HG02973 (cell line): Measurements from ENCODE around the gene ZNF124.
"Not testable (repeated sequence)": the region's sequence is repeated elsewhere in the genome, so short reads cannot be mapped to it uniquely, and the experiment has no call there.

Source experiments
- ATAC-seq: cut with Tn5 transposase; IDR thresholded peaks from one replicate; pipeline ENCODE4 v1.9.1; 2021; ENCODE audit warnings: moderate library complexity; ENCODE audit not compliant: unreplicated experiment

The ZNF124 gene

DNA sequence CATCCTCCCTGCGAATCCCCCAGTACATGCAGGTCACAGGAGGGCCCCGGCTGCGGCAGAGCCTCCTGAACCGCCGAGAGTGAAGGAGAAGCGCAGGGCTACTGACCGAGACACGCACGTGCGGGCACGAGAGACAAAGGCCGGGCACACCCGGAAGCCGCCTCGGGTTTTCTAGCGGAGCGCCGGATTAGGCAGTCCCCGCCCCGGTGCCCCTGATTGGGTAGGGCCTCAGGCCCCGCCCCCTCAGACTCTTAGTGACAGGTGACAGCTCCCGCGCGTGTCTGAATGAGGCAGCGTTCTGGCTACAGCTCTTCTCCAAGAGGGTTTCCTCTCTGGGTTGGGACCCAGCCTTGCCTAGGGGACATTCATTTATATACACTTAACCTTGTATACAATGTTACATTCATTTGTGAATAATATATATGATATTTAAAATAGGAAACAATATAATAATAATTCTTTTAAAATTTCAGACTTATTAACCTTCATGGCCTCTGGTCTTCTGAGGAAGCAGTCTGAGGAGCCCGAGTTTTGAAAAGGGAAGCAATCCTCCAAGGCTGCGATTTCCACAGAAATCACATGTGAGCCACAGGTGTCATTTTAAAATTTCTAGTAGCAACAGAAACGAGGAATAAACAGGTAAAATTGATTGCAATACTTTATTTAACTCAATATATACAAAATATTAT, at the start of gene ZNF124:
Gene ZNF124, minus strand, starts transcription at position 146 of the 689 bp plus-strand sequence. Its CDS starts 143 bp downstream, at position 3.
- ATAC-seq: peak; percentile 98

DNA sequence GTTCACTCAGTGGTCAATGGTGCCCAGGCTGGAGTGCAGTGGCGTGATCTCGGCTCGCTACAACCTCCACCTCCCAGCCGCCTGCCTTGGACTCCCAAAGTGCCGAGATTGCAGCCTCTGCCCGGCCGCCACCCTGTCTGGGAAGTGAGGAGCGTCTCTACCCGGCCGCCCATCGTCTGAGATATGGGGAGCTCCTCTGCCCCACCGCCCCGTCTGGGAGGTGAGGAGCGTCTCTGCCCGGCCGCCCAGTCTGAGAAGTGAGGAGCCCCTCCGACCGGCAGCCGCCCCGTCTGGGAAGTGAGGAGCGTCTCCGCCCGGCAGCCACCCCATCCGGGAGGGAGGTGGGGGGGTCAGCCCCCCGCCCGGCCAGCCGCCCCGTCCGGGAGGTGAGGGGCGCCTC, 48.5 kb upstream of the ZNF124 start:
- not testable (repeated sequence) for ATAC-seq

DNA sequence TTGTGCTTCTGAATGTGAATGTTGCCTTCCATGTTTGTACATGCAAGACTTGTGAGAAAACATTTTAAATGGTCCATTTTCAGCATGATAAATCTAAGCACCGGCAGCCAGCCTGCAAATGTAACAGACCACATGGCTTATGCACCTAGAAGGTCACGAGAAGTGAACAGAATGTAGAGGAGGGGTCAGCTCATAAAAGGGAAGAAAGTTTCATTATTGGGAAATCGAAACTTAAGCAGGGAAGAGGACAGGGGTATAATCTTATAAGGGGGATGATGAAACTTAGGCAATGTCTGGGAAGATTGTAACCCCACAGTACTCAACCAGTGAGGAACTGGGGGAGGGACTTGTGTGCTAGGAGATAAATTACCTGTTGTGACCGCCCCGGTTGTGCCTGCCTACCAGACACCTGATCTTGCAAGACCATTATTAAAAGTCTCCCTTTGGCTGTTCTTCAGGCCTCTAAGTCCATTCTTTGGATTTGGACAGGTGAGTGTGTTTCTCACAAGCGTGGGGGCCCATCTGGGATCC, 46.4 kb upstream of the ZNF124 start:
- ATAC-seq: no peak

DNA sequence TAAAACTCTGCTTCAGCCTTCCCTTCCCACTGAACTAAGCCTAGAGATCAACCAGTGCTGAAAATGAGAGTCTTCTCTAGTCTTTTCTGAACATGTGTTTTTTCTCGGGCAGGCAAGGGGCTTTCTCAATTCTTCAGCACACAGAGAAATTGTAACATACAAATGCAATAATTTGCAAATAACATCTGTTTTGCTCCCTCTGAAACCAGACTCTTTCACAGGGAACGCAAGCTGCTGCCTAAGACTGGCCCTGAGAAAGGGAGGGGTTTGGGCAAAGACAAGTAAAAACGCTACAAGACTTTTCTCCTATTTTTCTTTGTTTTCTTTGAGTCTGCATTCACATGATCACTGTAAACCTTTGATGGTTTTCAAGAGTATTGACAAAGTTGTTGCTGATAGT, 44.4 kb upstream of the ZNF124 start:
- no peak for ATAC-seq

DNA sequence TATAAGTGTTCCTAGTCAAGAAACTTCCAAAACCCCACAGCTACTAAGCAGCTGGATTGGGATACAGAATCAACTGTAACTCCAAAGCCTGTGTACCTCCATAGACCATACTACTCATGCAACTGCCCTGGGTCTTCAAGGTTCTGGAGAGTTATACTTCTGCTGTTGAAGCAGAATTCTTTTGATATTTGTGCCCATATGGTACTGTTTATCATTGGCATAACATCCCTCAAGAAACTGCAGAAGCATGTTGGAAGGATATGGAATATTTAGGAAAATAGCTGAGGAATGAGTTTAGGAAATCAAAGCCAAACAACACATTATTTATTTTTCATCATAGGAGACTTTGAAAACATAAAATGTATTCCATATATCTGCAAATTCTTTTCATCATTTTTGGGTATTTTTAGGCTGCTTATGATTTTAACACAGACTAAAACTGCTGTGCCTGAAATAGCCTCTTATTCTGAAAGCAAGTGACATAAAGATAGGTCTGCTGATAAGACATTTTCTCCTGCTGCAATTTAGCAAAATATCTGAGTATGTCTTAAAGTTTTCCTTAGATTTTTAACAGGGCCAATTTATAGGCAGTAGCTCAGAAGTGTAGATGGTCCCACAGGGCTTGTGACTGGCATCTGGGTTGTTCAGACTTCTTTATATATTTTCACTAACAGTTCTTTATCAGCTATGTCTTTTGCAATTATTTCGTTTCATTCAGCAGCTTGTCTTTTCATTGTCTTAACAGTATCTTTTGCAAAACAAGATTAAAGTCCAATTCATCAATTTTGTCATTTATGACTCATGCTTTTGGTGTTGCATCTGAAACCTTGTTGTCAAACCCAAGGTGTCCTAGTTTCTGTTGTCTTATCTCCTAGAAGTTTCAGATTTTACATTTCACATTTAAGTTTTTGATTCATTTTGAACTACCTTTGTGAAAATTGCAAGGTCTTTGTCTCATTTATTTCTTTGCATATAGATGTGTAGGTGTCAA, 41.1 kb upstream of the ZNF124 start:
- ATAC-seq: no peak

DNA sequence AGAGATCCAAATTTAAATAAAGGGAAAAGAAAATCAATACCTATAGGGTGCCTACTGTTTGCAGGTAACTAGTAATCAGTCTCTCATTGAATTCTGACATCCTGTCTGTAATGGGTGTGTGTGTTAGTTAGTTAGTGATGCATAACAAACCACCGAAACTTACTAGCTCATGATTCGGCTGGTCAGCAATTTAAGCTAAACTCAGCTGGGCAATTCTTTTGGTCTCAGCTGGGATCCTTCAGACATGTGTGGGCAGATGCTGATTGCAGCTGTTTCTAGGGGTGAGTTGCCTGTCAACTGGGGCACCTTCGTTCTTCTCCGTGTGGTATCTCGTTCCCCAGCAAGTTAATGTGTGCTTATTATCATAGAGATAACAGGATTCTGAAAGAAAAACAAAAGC, 40.2 kb upstream of the ZNF124 start:
- ATAC-seq: peak; percentile 44

DNA sequence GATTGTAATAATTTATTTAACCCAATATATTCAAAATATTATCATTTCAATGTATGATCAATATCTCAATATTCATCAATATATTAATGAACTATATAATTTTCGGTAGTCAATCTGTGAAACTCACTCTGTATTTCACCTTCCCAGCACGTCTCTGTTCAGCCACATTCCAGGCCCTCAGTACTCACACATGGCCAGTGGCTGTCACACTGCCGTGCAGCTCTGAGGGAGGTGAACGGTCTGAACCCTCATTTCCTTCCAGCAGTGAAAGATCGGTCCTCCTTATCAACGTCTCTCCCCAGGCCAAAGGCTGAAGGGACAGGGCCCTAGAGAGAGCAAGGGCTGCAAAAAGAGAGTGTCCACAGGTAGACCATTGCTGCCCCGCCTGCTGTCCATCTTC, 39.5 kb upstream of the ZNF124 start:
- no peak for ATAC-seq

DNA sequence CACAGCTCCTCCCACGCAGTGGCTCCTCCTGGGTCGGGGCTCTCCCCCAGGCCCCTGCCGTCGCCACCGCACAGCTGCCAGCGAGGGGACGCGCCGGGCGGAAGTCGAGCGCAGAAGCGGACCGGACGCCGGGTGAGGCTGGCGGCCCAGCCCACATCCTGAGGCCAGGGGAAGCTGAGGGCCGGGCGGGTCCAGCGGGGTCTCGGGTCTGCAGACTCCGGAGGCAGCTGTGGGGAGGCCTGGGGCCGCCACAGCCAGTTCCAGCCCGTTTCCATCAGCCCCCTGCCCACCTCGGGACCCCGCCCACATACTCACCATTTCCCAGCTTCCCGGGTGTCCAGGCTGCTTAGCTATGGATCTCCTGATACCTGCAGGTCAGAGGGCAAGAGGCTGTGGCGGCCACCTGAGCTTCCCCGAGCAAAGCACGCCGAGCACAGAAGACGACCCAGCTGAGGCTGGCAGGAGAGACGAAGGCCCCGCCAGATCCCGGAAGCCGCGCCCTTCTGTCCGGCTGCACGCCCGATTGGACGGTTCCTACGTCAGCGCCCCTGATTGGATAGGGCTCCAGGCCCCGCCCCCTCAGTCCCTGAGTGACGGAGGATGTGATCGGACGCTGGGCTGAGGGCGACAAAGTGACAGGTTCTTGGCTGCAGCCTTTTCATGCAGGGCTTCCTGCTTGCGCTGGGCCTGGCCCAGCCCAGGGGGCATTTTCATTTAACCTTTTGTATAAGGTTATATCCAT, 38.7 kb upstream of the ZNF124 start:
- peak; percentile 93 for ATAC-seq

DNA sequence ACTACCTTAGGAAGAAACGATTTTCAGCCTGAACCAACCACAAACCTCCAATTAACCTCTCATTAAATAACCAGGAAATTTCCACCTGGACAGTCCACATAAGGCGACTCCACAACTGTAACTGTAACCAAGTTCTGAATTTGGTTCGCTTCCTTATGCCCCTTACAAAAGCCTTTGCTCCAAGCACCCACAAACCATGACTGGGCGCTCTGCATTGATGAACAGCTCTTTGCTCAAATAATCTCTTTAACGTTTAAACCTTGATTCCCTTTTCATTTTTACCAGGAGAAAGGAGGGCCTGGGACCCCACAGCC, 38.2 kb upstream of the ZNF124 start:
- ATAC-seq: peak; percentile 1

DNA sequence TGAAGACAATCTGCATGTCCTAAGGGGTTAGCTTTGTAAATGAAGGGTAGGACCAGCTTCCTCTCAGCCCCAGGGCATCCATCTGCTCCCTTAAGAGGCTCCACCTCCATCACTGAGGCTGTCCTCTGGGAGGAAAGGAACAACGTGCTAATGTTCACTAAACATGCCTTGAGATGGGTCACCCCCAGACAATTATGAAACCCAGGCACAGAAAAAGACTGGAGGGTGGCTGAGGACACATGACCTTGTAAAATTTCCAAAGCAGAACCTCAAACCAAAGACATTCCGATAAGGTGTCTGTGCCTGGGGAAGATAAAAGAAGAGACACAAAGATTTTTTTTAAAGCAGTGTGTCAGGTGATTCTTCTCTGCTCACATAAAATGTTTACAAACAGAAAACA, 37.6 kb upstream of the ZNF124 start:
- ATAC-seq: no peak

DNA sequence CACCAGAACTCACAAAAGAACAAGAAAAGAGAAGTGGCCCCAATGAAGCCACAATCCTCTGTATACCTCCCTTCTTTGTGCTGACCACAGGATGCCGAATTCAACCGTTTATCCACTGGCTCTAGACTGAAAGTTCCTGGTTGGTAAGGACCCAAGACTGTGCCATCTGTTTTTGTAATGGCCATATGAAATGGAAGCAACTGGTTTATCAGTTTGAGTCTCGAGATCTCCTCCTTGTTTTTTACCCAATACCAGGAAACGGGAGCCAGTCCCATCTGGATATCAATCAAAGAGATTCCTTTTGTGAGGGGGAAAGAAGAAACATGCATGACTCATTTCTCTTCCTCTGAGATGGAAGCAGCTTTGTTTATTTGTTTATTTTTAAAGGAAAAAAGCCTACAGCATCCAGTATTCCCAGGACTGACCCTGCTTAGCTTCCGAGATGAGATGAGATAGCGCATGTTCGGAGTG, 32.4 kb upstream of the ZNF124 start:
- ATAC-seq: no peak

DNA sequence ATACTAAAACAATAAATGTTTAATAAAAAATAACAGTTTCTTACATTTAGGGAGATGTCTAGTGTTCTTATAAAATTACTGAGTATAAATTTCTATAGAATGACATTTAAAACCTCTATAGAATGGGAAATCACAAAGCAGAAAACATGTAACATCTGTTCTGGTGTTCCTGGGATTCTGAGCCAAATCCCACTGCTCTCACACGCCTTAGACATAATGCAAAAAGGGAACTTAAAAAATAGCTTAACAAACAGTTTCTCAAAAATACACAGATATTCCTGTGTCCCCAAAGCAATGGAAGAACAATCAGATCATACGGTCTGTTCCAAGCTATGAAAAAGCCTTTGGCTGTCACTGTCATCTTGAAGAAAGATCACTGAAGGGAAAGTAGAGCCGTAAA, 27.0 kb upstream of the ZNF124 start:
- ATAC-seq: no peak

DNA sequence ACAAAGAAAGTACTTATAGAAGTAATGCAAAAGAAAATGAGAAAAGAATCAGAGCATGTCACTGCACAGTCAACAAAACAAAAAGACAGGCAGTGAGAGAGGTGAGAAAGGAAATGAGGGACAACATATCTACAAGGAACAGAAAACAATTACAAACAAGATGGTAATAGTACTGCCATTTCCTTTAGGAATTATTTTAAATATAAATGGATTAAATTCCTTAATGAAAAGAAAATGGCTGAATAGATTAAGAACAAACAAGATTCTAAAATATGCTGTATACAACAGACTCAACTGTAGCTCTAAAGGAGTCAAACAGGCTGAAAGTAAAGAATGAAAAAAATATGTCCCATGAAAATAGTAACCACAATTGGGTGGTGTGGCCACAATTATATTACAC, 22.1 kb upstream of the ZNF124 start:
- ATAC-seq: no peak

DNA sequence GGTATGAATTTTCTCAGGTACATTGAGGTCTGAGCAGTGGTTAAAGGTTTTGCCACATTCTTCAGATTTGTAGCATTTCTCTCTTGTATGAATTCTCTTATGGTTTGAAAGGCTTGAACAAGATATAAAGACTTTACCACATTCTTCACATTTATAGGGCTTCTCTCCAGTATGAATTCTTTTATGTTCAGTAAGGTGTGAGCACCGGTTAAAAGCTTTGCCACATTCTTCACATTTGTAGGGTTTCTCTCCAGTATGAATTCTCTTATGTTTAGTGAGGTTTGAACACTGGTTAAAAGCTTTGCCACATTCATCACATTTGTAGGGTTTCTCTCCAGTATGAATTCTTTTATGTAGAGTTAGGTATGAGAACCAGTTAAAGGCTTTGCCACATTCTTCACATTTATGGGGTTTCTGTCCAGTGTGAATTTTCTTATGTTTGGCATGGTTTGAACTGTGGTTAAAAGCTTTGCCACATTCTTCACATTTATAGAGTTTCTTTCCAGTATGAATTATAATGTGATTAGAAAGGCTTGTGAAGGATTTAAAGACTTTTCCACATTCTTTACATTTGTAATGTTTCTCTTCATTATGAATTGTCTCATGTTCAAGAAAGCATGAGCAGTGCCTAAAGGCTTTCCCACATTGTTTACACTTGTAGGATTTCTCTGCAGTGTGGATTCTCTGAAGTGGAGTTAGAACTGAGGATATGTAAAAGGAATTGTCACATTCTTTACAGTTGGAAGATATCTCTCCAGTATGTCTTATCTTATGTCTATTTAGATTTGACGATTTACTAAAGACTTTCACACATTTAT, 18.4 kb upstream of the ZNF124 start:
- ATAC-seq: no peak

DNA sequence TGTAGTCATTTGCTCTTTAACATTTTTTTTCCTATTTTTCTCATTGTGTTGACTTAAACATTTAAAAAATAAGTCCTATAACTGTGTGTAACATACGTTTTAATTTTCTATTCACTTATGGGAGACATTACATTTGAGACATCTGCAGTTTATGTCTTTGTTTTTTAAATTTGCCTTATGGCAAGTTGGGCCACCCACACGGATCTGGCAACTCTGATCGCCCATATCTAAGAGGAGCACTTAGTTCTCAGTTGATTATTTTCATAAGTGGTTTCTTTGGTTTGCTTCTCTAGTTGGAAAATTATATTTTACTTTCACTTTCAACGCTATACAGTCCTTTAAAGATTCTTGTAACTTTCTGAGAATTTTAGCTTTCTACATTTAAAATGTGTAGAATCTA, 13.8 kb upstream of the ZNF124 start:
- no peak for ATAC-seq

DNA sequence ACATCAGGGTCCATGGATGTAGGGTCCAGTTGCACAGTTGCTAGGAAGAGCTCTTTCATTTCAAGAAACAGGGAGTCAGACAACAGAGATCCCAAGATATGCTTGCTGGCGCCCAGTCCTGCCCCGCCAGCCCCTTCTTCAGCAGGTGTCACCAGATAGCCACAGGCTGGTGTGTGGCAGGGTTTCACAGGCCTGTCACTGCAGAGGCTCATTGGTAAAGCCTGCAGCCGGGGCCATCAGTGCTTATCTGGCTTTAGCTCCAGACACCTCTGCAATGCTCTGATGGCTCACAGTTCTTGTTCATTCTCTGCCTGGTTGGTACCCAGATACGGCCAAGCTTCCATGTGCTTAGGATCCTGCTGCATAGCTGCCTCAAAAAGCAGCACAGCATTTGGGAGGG, 12.4 kb upstream of the ZNF124 start:
- no peak for ATAC-seq

DNA sequence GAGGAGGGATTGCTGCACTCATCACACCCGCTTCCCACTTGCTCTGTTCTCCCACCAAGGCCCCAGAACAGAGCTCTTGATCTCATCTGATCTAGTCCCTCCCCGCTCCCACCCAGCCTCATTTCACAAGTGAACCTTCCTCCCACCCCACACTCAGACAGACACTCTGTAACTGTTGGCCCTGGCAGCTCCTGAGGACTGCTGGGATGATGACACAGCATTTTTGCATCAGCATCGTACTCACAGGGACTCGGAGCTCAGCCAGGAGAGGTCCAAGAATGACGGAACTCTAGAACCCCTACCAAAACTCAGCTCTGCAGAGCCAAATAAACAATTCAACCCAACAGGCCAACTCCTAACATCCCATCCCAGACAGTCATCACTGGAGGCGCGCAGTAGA, 11.2 kb upstream of the ZNF124 start:
- no peak for ATAC-seq

DNA sequence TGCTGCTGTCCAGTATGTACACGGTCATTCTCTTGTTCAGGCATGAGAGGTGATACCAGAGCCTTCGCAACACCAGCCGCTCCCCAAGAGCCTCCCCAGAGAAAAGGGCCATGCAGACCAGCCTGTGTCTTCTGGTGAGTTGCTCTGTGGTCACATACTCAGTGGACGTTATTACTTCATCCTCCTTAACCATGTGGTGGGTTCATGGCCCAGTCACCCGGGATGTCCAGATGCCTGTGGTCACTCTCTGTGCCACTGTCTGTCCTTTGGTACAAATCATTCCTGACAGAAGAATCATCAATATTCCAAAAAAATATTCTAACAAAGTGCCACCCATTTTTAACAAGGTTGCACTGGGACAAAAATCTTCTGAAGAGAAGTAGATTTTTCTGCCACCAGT, 8.8 kb upstream of the ZNF124 start:
- ATAC-seq: no peak

DNA sequence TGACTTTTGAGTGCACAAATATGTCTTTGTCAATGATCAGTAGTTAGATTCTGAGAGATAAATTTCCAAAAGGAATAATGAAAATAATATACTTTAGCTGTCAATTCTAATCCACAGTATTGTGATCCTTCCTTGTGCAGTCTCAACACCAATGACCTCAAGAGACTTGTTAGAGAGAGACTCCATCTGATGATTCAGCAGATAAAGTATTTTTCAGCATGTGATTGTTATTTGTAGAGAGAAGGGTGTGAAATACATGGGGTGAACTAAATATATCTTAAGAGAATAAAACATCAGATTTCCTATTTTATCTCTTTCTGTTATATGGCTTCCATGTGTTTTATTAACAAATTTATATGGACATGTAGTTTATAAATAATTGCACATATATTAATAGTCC, 5.9 kb upstream of the ZNF124 start:
- ATAC-seq: no peak

DNA sequence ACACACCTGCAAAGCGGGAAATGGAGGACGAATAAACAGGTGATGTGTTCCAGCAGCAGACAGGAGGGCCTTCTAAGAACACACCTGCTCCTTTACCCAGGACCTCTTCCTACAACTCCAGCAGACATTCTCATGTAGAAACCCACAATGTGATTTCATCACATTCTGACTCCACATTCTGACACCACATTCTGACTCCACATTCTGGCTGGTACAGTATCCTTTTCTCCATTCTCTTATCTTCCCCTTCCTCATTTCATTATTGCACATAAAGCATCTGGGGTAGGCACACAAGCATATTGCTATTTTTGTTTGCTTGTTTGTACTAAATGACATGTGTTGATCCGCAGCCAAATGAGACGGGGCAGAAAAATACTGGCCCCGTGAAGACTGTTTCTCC, 3.6 kb upstream of the ZNF124 start:
- no peak for ATAC-seq
